Erythroblast (primary cell): ENCODE measurements around the gene VARS2.

Experiments
- GATA1 ChIP-seq: IDR thresholded peaks from 2 replicates; pipeline ENCODE4 v1.6.1; 2011; ENCODE audit warnings: low read depth, mild to moderate bottlenecking, control low read depth, low read length, moderate library complexity
- POLR2A ChIP-seq: IDR thresholded peaks from 2 replicates; pipeline ENCODE4 v1.6.1; 2011; ENCODE audit warnings: mild to moderate bottlenecking, low read length

DNA sequence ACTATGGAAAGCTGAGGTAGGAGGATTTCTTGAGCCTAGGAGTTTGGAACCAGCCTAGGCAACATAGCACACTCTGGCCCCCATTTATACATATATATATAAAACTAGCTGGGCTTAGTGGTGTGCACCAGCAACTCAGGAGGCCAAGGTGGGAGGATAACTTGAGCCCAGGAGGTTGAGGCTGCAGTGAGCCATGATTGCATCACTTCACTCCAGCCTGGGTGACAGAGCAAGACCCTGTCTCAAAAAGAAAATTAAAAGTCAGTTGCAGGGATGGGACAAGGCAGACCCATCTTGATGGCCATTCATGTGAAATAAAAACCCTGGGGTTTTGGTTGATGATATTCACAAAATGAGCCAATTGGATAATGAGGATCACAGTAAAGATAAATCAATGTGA lies 12.6 kb upstream of the VARS2 start:
- TF ChIP-seq POLR2A (no peak), GATA1 (no peak)
